GM18858 (cell line): Measurements from ENCODE around the gene UBFD1.
"Not testable (repeated sequence)": the region's sequence is repeated elsewhere in the genome, so short reads cannot be mapped to it uniquely, and the experiment has no call there.

Experiments used
- ATAC-seq: cut with Tn5 transposase; IDR thresholded peaks from one replicate; pipeline ENCODE4 v1.9.1; 2021; ENCODE audit not compliant: unreplicated experiment

The UBFD1 gene

GRCh38 chr16:23597003-23597756 lies 39.7 kb downstream of the UBFD1 start:
- ATAC-seq: no peak

DNA sequence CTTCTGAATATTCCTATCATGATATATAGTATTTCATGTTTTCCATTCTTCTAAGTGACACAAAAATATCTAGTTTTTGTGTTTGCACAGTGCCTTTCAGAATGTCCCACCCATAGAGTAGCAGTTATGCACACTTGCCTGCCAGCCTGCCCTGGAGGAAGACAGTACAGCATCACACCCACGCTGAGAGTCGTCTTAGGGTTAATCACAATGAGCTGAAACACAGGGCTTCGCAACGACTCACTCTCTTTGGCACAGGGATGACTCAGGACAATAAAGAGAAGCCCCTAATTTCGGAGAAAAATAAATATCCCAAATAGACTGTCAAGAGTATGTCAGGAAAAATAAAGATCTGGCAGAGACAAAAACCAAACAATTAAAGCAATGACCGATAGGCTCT lies 50.2 kb downstream of the UBFD1 start:
- ATAC-seq: no peak

- no peak for ATAC-seq
These were observed 50.7 kb downstream of the UBFD1 start for GRCh38 chr16:23608194-23608593.

DNA sequence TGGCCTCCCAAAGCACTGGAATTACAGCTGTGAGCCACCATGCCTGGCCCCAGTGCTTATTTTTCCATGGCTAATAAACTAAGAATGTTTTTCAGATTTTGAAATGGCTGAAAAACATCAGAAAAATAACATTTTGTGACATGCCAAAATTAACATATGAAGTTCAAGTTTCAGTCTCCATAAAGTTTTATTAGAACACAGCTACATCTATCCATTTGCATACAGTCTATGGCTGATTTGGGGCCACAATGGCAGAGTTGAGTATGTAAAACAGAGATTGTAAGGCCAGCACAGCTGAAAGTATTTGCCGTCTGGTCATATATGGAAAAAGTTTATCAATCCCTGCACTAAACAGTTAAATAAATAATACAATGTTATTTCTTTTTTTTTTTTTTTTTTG lies 52.4 kb downstream of the UBFD1 start:
- ATAC-seq: no peak

GRCh38 chr16:23610905-23611304 lies 53.4 kb downstream of the UBFD1 start:
- ATAC-seq: not testable (repeated sequence)

DNA sequence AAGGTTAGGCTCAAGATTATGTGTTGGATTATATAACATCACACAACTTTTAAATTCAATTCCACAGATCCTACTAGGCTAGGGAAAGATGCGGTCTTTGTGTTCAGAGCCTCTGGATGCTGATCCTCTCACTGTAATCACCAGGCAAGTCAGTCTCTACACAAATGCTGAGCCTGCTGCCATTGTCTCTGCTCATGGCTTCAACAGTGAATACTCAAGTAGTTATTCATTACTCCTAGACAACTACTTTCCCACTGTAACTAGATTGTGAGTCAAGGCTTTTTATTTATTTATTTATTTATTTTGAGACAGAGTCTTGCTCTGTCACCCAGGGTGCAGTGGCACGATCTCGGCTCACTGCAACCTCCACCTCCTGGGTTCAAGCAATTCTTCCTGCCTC lies 54.4 kb downstream of the UBFD1 start:
- no peak for ATAC-seq

- no peak for ATAC-seq
These were observed 58.3 kb downstream of the UBFD1 start for GRCh38 chr16:23615805-23616204.
